ENCODE measurements around the gene PPP1R26. TPM values are rescaled to one million over a fixed set of nuclear protein-coding genes. Genes with fewer than 3 reads are reported as not detected.

PPP1R26 gene
- total RNA-seq, 1 donor from 2014 or later = 19.5 TPM

- peaks cover 17% of the 10 kb centered on the region for H3K9me3 Mint-ChIP-seq (ENCODE audit: low read depth)
- no peak overlapping the region for H3K4me3 Mint-ChIP-seq (ENCODE audit: unreplicated experiment)
- H3K36me3 Mint-ChIP-seq (ENCODE audit: low read depth) = peaks cover 13% of the 10 kb centered on the region
- H3K4me1 Mint-ChIP-seq (ENCODE audit: low read depth) = peaks cover 11% of the 10 kb centered on the region
- TF ChIP-seq CTCF (IDR thresholded peaks at IDR 0.05) = no peak
- DNase-seq (ENCODE audit: low spot score) = peak; percentile 81
- H3K27me3 Mint-ChIP-seq (ENCODE audit: low read depth) = no peaks in the 10 kb centered on the region
- H3K27ac Mint-ChIP-seq (ENCODE audit: unreplicated experiment) = no peak overlapping the region
Measured at GRCh38 chr9:135505406-135506187, 26.0 kb downstream of the PPP1R26 start.

- Mint-ChIP-seq H3K27me3 (ENCODE audit: low read depth) (no peaks in the 10 kb centered on the region), H3K36me3 (ENCODE audit: low read depth) (peaks cover 13% of the 10 kb centered on the region), H3K4me3 (ENCODE audit: unreplicated experiment) (no peak overlapping the region), H3K27ac (ENCODE audit: unreplicated experiment) (no peak overlapping the region), H3K9me3 (ENCODE audit: low read depth) (peaks cover 17% of the 10 kb centered on the region), H3K4me1 (ENCODE audit: low read depth) (peaks cover 10% of the 10 kb centered on the region)
- no peak for TF ChIP-seq CTCF (IDR thresholded peaks at IDR 0.05)
- peak; percentile 90 for DNase-seq (ENCODE audit: low spot score)
Measured at GRCh38 chr9:135506327-135507103, 26.9 kb downstream of the PPP1R26 start.

GRCh38 chr9:135507104-135508035 lies 27.8 kb downstream of the PPP1R26 start:
- DNase-seq (ENCODE audit: low spot score) = peak; percentile 56
- H3K9me3 Mint-ChIP-seq (ENCODE audit: low read depth) = peaks cover 17% of the 10 kb centered on the region
- no peak overlapping the region for H3K27ac Mint-ChIP-seq (ENCODE audit: unreplicated experiment)
- H3K27me3 Mint-ChIP-seq (ENCODE audit: low read depth) = no peaks in the 10 kb centered on the region
- H3K36me3 Mint-ChIP-seq (ENCODE audit: low read depth) = peaks cover 13% of the 10 kb centered on the region
- H3K4me3 Mint-ChIP-seq (ENCODE audit: unreplicated experiment) = no peak overlapping the region
- peaks cover 1% of the 10 kb centered on the region for H3K4me1 Mint-ChIP-seq (ENCODE audit: low read depth)
- no peak for TF ChIP-seq CTCF (IDR thresholded peaks at IDR 0.05)

GRCh38 chr9:135508211-135508820 lies 28.7 kb downstream of the PPP1R26 start:
- H3K27ac Mint-ChIP-seq (ENCODE audit: unreplicated experiment) = no peak overlapping the region
- no peaks in the 10 kb centered on the region for H3K4me1 Mint-ChIP-seq (ENCODE audit: low read depth)
- H3K27me3 Mint-ChIP-seq (ENCODE audit: low read depth) = no peaks in the 10 kb centered on the region
- H3K9me3 Mint-ChIP-seq (ENCODE audit: low read depth) = peaks cover 17% of the 10 kb centered on the region
- no peak overlapping the region for H3K4me3 Mint-ChIP-seq (ENCODE audit: unreplicated experiment)
- TF ChIP-seq CTCF (IDR thresholded peaks at IDR 0.05) = no peak
- DNase-seq (ENCODE audit: low spot score) = peak; percentile 86
- peaks cover 13% of the 10 kb centered on the region for H3K36me3 Mint-ChIP-seq (ENCODE audit: low read depth)

Data from chondrocyte (in vitro differentiated cells).